Measurements from ENCODE around the gene PUS10. TPM values are rescaled to one million over a fixed set of nuclear protein-coding genes. Genes with fewer than 3 reads are reported as not detected.

Gene PUS10
- total RNA-seq, 3 donors from 2014 or later: 8.2 to 16.2 (median 9.3) TPM

DNA sequence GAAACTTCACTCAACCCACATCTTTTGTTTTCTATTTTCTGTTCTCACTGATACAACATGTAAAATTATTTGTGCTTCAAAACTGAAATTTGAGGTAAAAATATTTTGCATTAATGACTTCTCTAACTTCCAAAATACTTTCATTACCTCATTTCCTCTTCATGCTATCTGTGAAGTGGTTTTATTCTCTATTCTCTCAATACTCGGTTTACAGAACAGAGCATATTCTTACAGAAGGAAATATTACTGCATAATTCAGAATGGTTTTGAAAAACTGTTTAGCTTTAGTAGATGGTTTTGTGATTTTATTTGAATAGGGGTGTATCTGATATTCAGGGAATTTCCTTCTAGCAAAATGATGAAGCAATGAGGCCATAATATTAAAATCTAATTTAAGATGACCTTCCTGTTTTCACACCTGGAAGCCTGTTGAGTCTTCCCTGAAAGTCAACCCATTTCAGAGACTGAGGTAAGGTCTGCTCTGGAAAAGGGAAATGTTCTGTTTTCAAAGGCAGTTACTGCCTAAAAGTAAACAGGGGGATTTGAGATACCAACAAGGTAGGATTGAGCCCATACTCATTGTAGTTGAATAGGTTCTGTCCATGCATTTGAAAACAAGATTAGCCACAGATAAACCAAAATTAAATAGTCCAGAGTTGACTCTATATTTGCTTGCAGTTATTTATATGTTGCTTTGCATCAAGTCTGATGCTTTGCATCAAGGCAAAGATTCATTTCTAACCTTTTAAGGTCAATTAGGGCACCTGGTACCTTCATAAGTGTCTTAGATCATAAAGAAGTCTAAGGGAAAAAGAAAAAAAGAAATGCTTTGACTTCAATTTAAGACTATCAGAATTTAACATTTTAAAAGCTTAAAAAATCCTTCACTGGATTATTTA is 51.3 kb downstream of the PUS10 start:
- H3K4me3 ChIP-seq: no peak overlapping the region
- no peaks in the 10 kb centered on the region for H3K27me3 ChIP-seq

DNA sequence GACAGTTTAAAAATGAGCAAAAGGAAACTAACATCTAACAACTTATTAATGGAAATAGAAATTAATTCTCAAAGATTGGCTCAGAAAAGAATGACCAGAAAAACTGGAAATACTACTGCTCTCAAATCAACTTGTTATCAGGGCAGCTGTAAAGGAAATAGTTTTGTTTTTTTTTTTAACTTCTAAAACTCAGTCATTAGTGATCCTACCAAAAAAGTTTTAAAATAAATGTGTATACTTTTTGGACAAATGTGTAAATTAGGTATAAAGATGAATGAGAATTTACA is 52.6 kb downstream of the PUS10 start:
- H3K27ac ChIP-seq: no peak overlapping the region
- no peaks in the 10 kb centered on the region for H3K9me3 ChIP-seq
- H3K4me3 ChIP-seq: no peak overlapping the region
- TF ChIP-seq POLR2A (IDR thresholded peaks at IDR 0.05): no peak
- TF ChIP-seq, protein P1, sequence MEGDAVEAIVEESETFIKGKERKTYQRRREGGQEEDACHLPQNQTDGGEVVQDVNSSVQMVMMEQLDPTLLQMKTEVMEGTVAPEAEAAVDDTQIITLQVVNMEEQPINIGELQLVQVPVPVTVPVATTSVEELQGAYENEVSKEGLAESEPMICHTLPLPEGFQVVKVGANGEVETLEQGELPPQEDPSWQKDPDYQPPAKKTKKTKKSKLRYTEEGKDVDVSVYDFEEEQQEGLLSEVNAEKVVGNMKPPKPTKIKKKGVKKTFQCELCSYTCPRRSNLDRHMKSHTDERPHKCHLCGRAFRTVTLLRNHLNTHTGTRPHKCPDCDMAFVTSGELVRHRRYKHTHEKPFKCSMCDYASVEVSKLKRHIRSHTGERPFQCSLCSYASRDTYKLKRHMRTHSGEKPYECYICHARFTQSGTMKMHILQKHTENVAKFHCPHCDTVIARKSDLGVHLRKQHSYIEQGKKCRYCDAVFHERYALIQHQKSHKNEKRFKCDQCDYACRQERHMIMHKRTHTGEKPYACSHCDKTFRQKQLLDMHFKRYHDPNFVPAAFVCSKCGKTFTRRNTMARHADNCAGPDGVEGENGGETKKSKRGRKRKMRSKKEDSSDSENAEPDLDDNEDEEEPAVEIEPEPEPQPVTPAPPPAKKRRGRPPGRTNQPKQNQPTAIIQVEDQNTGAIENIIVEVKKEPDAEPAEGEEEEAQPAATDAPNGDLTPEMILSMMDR (IDR thresholded peaks at IDR 0.05): no peak
- TF ChIP-seq POLR2AphosphoS5 (IDR thresholded peaks at IDR 0.05): no peak
- H3K27me3 ChIP-seq: no peaks in the 10 kb centered on the region
- intact Hi-C loops (cut with DNase I; ENCODE audit: low total_unique reads): no loop called here
- no peaks in the 10 kb centered on the region for H3K36me3 ChIP-seq
- no peaks in the 10 kb centered on the region for H3K4me1 ChIP-seq
- DNase-seq (ENCODE audit: low spot score in 2 of 2): no peak

More for the DNA sequence above, 51.3 kb downstream of the PUS10 start:
- H3K9me3 ChIP-seq: no peaks in the 10 kb centered on the region
- TF ChIP-seq, protein P1 (IDR thresholded peaks at IDR 0.05): no peak
- TF ChIP-seq POLR2A (IDR thresholded peaks at IDR 0.05): no peak
- no peak for TF ChIP-seq POLR2AphosphoS5 (IDR thresholded peaks at IDR 0.05)
- intact Hi-C loops (cut with DNase I; ENCODE audit: low total_unique reads): no loop called here
- H3K4me1 ChIP-seq: no peaks in the 10 kb centered on the region
- H3K27ac ChIP-seq: no peak overlapping the region
- no peak for DNase-seq (ENCODE audit: low spot score in 2 of 2)
- no peaks in the 10 kb centered on the region for H3K36me3 ChIP-seq

DNA sequence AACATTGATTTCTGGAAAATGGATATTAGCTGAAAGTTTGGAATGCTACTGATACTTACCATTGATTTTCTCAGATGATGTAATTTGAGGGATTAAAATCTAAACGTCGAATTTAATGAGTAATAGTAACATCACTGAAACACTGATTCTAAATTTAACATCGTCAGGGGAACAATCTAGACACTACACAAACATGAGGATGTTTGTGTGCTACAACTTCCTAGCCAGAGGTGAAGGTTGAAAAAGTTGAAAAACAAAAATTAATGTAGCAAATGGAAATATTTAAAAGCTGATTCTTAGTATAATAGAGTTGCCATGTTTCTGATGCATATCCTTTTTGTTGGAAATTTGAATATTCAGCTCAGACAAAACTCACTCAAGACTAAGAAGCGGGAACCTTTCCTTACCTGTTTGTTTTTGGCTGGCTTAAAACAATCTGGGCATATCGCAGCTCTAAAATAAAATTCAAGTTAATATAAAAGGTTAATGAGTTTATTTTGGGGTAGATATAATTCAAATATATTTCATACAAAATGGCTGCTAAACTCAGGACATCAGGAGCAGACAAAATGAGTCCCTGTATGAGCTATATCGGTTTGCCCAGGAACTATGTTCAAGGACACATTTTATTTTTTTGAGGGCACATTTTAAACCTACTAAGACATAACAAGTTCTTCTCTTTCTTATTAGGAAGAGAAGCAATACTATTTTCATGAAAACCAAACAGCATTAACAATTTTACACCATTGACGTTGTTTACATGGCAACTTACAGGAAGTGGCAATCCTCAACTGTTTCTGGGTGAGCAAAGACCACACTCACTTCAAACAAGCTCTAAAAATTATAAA is 53.2 kb downstream of the PUS10 start:
- Histone ChIP-seq H3K4me1 (no peaks in the 10 kb centered on the region), H3K4me3 (no peak overlapping the region), H3K9me3 (no peaks in the 10 kb centered on the region), H3K27me3 (no peaks in the 10 kb centered on the region), H3K27ac (no peak overlapping the region), H3K36me3 (no peaks in the 10 kb centered on the region)
- no peak for DNase-seq (ENCODE audit: low spot score in 2 of 2)
- intact Hi-C loops (cut with DNase I; ENCODE audit: low total_unique reads): no loop called here
- TF ChIP-seq, protein P1 (IDR thresholded peaks at IDR 0.05): no peak
- TF ChIP-seq POLR2A (IDR thresholded peaks at IDR 0.05): no peak
- TF ChIP-seq POLR2AphosphoS5 (IDR thresholded peaks at IDR 0.05): no peak

DNA sequence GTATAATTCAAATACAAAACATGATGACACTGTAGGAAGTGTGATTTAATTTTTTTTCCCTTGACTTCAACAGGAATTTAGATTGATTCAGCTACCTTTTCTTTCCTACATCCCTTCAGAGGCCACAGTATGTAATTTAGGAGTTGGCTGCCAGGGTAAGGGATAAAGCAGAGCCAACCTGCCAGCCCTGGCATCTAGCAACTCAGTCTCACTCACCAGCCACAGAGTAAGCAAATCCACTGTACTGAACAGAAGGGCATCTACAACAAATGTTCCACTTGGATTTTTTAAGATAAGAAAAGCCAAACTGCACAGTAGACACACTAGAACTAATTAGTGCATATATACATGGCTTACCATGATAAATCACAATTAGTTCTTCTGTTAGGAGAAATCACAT is 54.9 kb downstream of the PUS10 start:
- Histone ChIP-seq H3K27me3 (no peaks in the 10 kb centered on the region), H3K36me3 (no peaks in the 10 kb centered on the region), H3K4me1 (no peaks in the 10 kb centered on the region), H3K4me3 (no peak overlapping the region), H3K9me3 (no peaks in the 10 kb centered on the region), H3K27ac (no peak overlapping the region)
- DNase-seq (ENCODE audit: low spot score in 2 of 2): no peak
- intact Hi-C loops (cut with DNase I; ENCODE audit: low total_unique reads): no loop called here
- TF ChIP-seq POLR2A (IDR thresholded peaks at IDR 0.05) (no peak), POLR2AphosphoS5 (IDR thresholded peaks at IDR 0.05) (no peak)
- TF ChIP-seq, protein P1 (IDR thresholded peaks at IDR 0.05): no peak

DNA sequence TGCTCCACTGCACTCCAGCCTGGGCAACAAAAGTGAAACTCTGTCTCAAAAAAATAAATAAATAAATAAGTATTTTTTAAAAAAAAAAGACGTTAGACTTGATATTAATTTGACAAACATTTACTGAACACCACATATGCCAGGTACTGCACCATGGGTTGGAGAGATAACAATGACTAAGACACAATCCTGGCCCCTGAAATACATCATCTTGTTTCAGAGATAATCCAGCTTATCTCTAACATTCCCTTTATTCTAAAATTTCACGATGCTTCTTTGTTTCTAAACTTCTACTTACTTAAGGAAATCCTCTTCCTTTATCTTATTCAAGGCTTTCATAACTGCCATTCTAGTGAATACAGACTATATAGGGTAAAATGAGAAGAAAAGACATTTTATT is 55.5 kb downstream of the PUS10 start:
- DNase-seq (ENCODE audit: low spot score in 2 of 2): no peak
- Histone ChIP-seq H3K36me3 (no peaks in the 10 kb centered on the region), H3K27me3 (no peaks in the 10 kb centered on the region), H3K4me1 (no peaks in the 10 kb centered on the region), H3K9me3 (no peaks in the 10 kb centered on the region), H3K4me3 (no peak overlapping the region), H3K27ac (no peak overlapping the region)
- intact Hi-C loops (cut with DNase I; ENCODE audit: low total_unique reads): no loop called here
- TF ChIP-seq POLR2A (IDR thresholded peaks at IDR 0.05): no peak
- TF ChIP-seq, protein P1 (IDR thresholded peaks at IDR 0.05): no peak
- TF ChIP-seq POLR2AphosphoS5 (IDR thresholded peaks at IDR 0.05): no peak
